Neural progenitor cell (in vitro differentiated cells): ENCODE data around the gene NKD2.

Experiments
- EZH2 ChIP-seq: fragments of 200-600 bp; sonication (generic); IDR thresholded peaks from 2 replicates; pipeline ENCODE4 v1.6.1; 2017; ENCODE audit warnings: antibody characterized with exemption, mild to moderate bottlenecking, moderate library complexity
- EZH2phosphoT487 ChIP-seq: fragments of 200-600 bp; sonication (generic); IDR thresholded peaks from 2 replicates; pipeline ENCODE4 v1.6.1; 2017; ENCODE audit warnings: antibody characterized with exemption
- TF ChIP-seq, protein P1 (sequence below): fragments of 200-600 bp; sonication (generic); IDR thresholded peaks from 2 replicates; pipeline ENCODE4 v1.5.1; 2017; ENCODE audit warnings: antibody characterized with exemption, mild to moderate bottlenecking

DNA sequence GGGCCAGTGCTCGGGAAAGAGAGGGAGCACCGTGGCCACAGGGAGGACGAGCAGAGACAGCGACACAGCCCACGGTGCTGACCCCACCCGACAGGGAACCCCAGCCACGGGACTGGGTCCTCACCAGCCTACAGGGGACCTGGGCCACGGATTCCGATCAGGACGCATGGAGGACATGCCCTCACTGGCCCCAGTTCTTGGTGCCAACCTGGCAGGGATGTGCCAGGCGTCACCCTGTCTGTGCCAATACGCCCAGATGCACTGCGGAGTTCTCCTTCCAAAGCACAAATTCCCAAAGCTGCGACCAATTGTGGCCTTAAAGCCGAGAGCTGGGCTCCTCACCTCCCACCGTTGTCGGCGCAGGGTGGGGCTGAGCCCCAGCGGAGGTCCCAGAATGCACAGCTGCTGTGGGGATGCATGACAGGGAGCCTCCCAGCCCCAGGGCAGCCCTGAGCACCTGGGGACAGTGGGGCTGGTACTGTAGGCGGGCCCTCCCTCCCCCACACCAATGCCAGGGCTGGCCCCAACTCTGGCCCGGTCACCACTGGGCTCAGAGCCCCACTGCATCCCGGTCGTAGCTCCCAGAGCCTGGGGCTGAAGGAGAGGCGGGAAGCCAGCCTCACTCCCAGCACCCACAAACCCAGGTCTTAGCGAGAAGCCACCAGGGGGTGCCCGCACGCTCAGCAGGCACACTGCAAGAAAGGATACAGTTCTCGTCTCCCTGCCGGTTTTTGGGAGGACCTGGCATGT lies 44.2 kb downstream of the NKD2 start:
- TF ChIP-seq, protein P1, sequence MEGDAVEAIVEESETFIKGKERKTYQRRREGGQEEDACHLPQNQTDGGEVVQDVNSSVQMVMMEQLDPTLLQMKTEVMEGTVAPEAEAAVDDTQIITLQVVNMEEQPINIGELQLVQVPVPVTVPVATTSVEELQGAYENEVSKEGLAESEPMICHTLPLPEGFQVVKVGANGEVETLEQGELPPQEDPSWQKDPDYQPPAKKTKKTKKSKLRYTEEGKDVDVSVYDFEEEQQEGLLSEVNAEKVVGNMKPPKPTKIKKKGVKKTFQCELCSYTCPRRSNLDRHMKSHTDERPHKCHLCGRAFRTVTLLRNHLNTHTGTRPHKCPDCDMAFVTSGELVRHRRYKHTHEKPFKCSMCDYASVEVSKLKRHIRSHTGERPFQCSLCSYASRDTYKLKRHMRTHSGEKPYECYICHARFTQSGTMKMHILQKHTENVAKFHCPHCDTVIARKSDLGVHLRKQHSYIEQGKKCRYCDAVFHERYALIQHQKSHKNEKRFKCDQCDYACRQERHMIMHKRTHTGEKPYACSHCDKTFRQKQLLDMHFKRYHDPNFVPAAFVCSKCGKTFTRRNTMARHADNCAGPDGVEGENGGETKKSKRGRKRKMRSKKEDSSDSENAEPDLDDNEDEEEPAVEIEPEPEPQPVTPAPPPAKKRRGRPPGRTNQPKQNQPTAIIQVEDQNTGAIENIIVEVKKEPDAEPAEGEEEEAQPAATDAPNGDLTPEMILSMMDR: no peak
- no peak for TF ChIP-seq EZH2
- no peak for TF ChIP-seq EZH2phosphoT487
